NOMO-1 (cell line): Measurements from ENCODE around the gene MYH14.
"Not testable (repeated sequence)": the region's sequence is repeated elsewhere in the genome, so short reads cannot be mapped to it uniquely, and the experiment has no call there.

ENCODE experiments used
- DNase-seq, 2 experiments: peaks; one replicate each; lab custom pipeline; 2025; ENCODE audit not compliant: unreplicated experiment in 2 of 2; lab: John Stamatoyannopoulos, UW

Gene MYH14

GRCh38 chr19:50330365-50331078, 127.1 kb downstream of the MYH14 start:
- DNase-seq: peak; percentile 75 to 92

GRCh38 chr19:50331221-50331993, 128.0 kb downstream of the MYH14 start:
- peak in 1 of 2 experiments; percentile 36 for DNase-seq

GRCh38 chr19:50331994-50332243, 128.5 kb downstream of the MYH14 start:
- no peak for DNase-seq

GRCh38 chr19:50332244-50333038, 129.0 kb downstream of the MYH14 start:
- peak in 1 of 2 experiments; percentile 64 for DNase-seq

GRCh38 chr19:50333235-50333736, 129.9 kb downstream of the MYH14 start:
- DNase-seq: peak; percentile 92 to 95

- DNase-seq: peak; percentile 83 to 84
Observed at GRCh38 chr19:50333737-50334617, 130.6 kb downstream of the MYH14 start.

- DNase-seq: no peak
Observed at GRCh38 chr19:50334741-50335421, 131.5 kb downstream of the MYH14 start.

- not testable (repeated sequence) for DNase-seq
Observed at GRCh38 chr19:50337031-50337430, 133.6 kb downstream of the MYH14 start.

GRCh38 chr19:50340331-50340730, 136.9 kb downstream of the MYH14 start:
- peak in 1 of 2 experiments; percentile 30 for DNase-seq

GRCh38 chr19:50341091-50341564, 137.7 kb downstream of the MYH14 start:
- peak; percentile 79 to 96 for DNase-seq

- peak; percentile 90 to 91 for DNase-seq
Observed at GRCh38 chr19:50344661-50345318, 141.4 kb downstream of the MYH14 start.

GRCh38 chr19:50347089-50347581, 143.7 kb downstream of the MYH14 start:
- peak in 1 of 2 experiments; percentile 71 for DNase-seq

- DNase-seq: peak in 1 of 2 experiments; percentile 14
Observed at GRCh38 chr19:50349277-50350057, 146.0 kb downstream of the MYH14 start.

- no peak for DNase-seq
Observed at GRCh38 chr19:50352242-50352641, 148.8 kb downstream of the MYH14 start.

GRCh38 chr19:50353487-50353880, 150.1 kb downstream of the MYH14 start:
- not testable (repeated sequence) for DNase-seq

- DNase-seq: no peak
Observed at GRCh38 chr19:50356691-50357177, 153.3 kb downstream of the MYH14 start.

- DNase-seq: peak; percentile 73 to 77
Observed at GRCh38 chr19:50357178-50358100, 154.0 kb downstream of the MYH14 start.
